GM10248 (cell line): ENCODE data around the gene SLC29A1.
A peak's percentile ranks its signal among the peaks of the same experiment; 100 is the strongest.

ENCODE experiments used
- CTCF ChIA-PET: fragments of 300-600 bp; sonication (Branson Sonifier 250); formaldehyde crosslinking; extraction: SDS; loops from one replicate; lab custom pipeline; 2021; ENCODE audit warnings: antibody characterized with exemption; lab: Yijun Ruan, JAX
- POLR2A ChIA-PET: fragments of 350-650 bp; sonication (Branson Sonifier 250); formaldehyde crosslinking; extraction: SDS; loops from one replicate; lab custom pipeline; 2020; ENCODE audit warnings: antibody characterized with exemption; lab: Yijun Ruan, JAX
- DNase-seq: peaks from one replicate; pipeline ENCODE4 v3.0.0; 2012; ENCODE audit errors: extremely low spot score
- TF ChIP-seq, protein P1 (sequence below): IDR thresholded peaks from 2 replicates; pipeline ENCODE4 v1.5.1; 2012; ENCODE audit warnings: mild to moderate bottlenecking, low read depth; ENCODE audit errors: extremely low read depth, missing control alignments, control extremely low read depth

SLC29A1 gene

DNA sequence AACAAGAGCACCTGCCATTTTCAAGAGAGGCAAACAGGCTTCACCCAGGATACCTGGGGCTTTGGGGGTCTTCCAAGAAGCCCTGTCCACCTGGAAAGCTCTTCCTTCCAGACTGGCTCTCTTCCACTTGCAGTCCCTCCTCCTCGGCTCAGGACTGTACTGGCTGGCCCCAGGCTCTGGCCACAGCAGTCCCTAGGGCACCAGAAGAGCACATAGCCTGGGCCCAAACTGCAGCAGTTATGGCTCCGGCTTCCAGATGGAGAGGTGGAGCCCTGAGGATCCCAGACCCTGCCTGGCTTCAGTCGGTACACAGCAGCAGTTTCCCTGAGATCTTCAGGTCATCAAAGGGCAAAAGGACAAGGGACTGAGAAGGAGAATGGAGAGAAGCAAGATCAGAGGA, 35.5 kb downstream of the SLC29A1 start:
- TF ChIP-seq, protein P1, sequence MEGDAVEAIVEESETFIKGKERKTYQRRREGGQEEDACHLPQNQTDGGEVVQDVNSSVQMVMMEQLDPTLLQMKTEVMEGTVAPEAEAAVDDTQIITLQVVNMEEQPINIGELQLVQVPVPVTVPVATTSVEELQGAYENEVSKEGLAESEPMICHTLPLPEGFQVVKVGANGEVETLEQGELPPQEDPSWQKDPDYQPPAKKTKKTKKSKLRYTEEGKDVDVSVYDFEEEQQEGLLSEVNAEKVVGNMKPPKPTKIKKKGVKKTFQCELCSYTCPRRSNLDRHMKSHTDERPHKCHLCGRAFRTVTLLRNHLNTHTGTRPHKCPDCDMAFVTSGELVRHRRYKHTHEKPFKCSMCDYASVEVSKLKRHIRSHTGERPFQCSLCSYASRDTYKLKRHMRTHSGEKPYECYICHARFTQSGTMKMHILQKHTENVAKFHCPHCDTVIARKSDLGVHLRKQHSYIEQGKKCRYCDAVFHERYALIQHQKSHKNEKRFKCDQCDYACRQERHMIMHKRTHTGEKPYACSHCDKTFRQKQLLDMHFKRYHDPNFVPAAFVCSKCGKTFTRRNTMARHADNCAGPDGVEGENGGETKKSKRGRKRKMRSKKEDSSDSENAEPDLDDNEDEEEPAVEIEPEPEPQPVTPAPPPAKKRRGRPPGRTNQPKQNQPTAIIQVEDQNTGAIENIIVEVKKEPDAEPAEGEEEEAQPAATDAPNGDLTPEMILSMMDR, result no peak
- POLR2A ChIA-PET, result no interaction called here
- CTCF ChIA-PET, result interaction anchor here (0.9 to 1.0 kb wide), 3 partner anchors 17 to 47 kb away, joined by 3 to 4 read pairs (median 3); no protein-coding TSS in a partner anchor
- no peak for DNase-seq

GRCh38 chr6:44260011-44260410, 36.6 kb downstream of the SLC29A1 start:
- CTCF ChIA-PET, result no interaction called here
- no peak for DNase-seq
- TF ChIP-seq, protein P1, result no peak
- POLR2A ChIA-PET, result no interaction called here

DNA sequence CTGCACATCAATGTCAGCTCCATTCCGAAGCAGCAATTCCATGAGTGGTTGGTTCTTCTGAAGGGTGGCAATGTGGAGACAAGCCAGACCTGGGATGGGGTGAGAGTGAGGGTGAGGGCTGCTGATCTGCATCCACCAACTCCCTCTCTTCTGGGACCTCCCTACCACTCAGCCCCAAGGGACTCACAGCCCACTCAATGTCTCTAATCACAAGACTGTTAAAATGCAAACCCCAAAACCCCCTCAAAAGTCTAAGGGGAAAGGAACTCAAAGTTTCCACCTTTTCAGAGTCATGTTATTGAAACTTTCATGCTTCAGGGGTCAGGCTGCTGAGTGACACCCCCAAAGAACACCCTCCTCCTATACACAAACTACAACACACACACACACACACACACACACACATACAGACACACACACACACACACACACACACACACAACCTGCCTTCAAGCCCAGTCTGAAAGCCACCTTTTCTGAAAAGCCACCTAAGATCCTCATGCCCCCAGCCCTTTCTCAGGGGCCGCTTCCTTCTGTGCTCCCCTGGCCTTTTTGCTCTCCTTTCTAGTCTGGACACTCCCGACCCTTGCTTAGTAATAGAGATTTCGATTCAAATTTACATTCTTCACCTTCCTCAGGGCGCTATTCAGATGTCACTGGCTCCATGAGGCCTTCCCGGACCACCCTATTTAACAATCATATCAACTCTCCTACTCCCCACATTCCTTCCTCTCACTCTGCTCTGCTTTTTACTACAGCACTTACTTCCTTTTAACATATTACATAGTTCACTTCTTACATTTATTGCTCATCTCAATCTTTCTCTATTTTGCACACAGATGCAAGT, 37.3 kb downstream of the SLC29A1 start:
- POLR2A ChIA-PET, result interaction anchor here (0.5 to 2.7 kb wide), 3 partner anchors 9 to 16 kb away, joined by 9 to 19 read pairs (median 9); partner anchors contain the start of gene HSP90AB1
- peak; percentile 61 for DNase-seq
- TF ChIP-seq, protein P1, result no peak
- CTCF ChIA-PET, result interaction anchor here (1.7 kb wide), 1 partner anchor 23 kb away, joined by 5 read pairs; no protein-coding TSS in a partner anchor

DNA sequence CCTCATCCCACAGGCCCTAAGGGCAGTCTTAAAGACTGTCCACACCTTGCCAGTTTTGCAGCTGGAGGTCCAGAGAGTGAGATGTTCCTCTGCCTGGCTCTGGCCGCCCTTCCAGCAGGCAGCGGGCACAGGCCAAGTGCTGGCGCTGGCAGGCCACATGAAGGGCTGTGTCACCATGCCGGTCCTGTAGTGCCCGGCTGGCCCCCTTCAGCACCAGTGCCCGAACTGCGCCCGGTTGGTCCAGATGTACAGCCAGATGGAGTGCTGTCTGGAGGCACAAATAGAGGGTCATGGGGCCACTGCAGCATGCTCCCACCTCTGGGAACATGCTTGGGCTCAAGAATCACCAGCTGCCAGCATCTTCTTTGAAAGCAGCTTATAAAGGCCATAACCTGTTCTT, 38.2 kb downstream of the SLC29A1 start:
- CTCF ChIA-PET, result interaction anchor here (1.3 to 2.0 kb wide), 7 partner anchors 9 to 164 kb away, joined by 3 to 16 read pairs (median 6); partner anchors contain the start of genes AARS2 and HSP90AB1
- no peak for DNase-seq
- TF ChIP-seq, protein P1, result no peak
- POLR2A ChIA-PET, result interaction anchor here (0.6 to 2.7 kb wide), 3 partner anchors 10 to 15 kb away, joined by 3 to 19 read pairs (median 9); partner anchors contain the start of gene HSP90AB1

GRCh38 chr6:44262467-44263353, 39.3 kb downstream of the SLC29A1 start:
- TF ChIP-seq, protein P1, result no peak
- POLR2A ChIA-PET, result interaction anchor here (0.6 to 2.7 kb wide), 4 partner anchors 11 to 488 kb away, joined by 3 to 19 read pairs (median 6); partner anchors contain the start of gene HSP90AB1
- DNase-seq, result no peak
- CTCF ChIA-PET, result interaction anchor here (0.8 to 2.0 kb wide), 11 partner anchors 10 to 188 kb away, joined by 3 to 16 read pairs (median 5); partner anchors contain the start of genes AARS2 and HSP90AB1
